AG04450 (cell line): ENCODE results near the gene MAFB. TPM values are rescaled to one million over a fixed set of nuclear protein-coding genes. Genes with fewer than 3 reads are reported as not detected.

Experiments
- CTCF ChIA-PET: fragments of 300-600, 350-600 bp; formaldehyde crosslinking; extraction: SDS; loops from one replicate; lab custom pipeline; 2022; ENCODE audit warnings: antibody characterized with exemption, inconsistent platforms; lab: Charles Lee
- POLR2A ChIA-PET: fragments of 350-600 bp; formaldehyde crosslinking; extraction: SDS; loops from one replicate; lab custom pipeline; 2021; ENCODE audit warnings: antibody characterized with exemption, inconsistent platforms; lab: Yijun Ruan, JAX
- DNase-seq: peaks from one replicate; pipeline ENCODE4 v3.0.0-alpha.2; 2011; ENCODE audit warnings: low read depth, low spot score
- H3K27ac ChIP-seq: one replicate; pipeline ENCODE4 v1.5.1; 2012; ENCODE audit warnings: low read depth, low read length, control low read depth
- H3K27me3 ChIP-seq: one replicate; pipeline ENCODE4 v1.6.0; 2012; ENCODE audit warnings: low read length; ENCODE audit not compliant: control insufficient read depth, insufficient read depth
- H3K4me3 ChIP-seq: 2 replicates; pipeline ENCODE4 v1.5.1; 2011; ENCODE audit warnings: mild to moderate bottlenecking, low read depth, low read length, control low read depth
- H3K9me3 ChIP-seq: 2 replicates; pipeline ENCODE4 v1.5.1; 2012; ENCODE audit warnings: low read length; ENCODE audit not compliant: control insufficient read depth, insufficient read depth
- polyA plus RNA-seq: library from polyadenylated mRNA; depleted of rRNA; stranded (reverse); fragments of >200 nt; gene quantifications from 2 replicates; pipeline ENCODE4 v1.2.3, GENCODE V29; 2011
- TF ChIP-seq, protein P1 (sequence below): IDR thresholded peaks from 2 replicates; pipeline ENCODE4 v1.5.1; 2011; ENCODE audit warnings: low read depth, low read length, control low read depth, inconsistent platforms

MAFB gene
- polyA plus RNA-seq, 1 experiment, result 0.10 TPM

DNA sequence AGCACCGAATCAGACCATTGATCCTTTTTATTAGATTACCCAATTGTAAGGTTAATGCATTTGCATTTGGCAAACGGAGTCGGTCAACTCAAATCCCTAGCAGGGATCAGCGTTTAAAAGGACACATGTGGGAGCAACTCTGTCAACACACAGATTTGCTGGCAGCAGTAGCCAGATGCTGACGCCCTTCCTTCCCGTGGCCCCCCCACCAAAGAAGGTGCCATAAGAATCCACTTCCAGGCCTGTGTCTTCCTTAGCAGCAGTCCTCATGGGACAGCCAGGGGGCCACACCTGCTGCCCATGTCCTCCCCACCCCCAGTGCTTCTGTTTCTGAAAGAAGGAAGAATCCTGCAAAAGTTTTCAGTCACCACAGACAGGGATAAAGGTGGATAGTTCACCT is 24.5 kb upstream of the MAFB start:
- H3K27me3 ChIP-seq, result no peaks in the 10 kb centered on the region
- H3K9me3 ChIP-seq, result no peaks in the 10 kb centered on the region
- POLR2A ChIA-PET, result no interaction called here
- H3K27ac ChIP-seq, result no peak overlapping the region
- DNase-seq, result no peak
- CTCF ChIA-PET, result no interaction called here
- no peak overlapping the region for H3K4me3 ChIP-seq
- TF ChIP-seq, protein P1, sequence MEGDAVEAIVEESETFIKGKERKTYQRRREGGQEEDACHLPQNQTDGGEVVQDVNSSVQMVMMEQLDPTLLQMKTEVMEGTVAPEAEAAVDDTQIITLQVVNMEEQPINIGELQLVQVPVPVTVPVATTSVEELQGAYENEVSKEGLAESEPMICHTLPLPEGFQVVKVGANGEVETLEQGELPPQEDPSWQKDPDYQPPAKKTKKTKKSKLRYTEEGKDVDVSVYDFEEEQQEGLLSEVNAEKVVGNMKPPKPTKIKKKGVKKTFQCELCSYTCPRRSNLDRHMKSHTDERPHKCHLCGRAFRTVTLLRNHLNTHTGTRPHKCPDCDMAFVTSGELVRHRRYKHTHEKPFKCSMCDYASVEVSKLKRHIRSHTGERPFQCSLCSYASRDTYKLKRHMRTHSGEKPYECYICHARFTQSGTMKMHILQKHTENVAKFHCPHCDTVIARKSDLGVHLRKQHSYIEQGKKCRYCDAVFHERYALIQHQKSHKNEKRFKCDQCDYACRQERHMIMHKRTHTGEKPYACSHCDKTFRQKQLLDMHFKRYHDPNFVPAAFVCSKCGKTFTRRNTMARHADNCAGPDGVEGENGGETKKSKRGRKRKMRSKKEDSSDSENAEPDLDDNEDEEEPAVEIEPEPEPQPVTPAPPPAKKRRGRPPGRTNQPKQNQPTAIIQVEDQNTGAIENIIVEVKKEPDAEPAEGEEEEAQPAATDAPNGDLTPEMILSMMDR, result no peak

DNA sequence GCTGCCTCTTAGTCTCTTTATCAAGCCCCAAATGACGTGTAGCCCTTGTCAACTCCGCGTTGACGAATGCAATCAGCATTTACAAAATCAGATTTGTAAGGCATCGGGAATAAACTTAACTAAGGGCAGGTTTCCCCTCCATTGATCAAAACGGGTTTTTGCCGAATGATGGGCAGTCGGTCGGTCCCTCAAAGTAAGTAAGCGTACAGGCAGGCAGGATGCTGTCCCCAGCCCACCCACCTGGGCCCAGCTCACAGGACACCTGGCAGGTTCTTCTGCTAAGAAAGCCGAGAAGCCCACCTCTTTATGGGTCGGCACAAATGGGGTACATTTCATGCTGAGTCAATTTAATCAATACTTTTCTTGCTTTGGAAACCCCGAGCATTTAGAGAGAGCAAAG is 22.0 kb upstream of the MAFB start:
- POLR2A ChIA-PET, result no interaction called here

DNA sequence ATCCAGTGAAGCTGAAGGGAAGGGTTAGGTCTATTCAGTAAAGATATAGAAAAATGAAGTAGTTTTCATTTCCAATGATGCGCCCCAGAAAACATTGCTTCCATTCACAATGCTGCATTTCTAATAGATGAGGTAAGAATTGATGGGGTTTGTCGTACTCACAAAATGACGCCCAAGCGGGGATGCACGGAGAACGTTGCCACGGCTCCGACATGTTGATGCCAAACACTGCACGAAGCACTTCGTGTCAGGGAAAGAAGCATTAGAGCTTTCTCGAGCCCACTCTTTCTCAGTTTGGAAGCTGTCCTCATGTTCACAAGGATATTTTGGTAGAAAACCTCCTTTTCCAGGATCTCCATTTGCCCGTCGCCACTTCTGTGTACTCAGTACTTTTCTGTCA is 21.6 kb upstream of the MAFB start:
- H3K27me3 ChIP-seq, result no peaks in the 10 kb centered on the region
- TF ChIP-seq, protein P1, result no peak
- CTCF ChIA-PET, result interaction anchor here (1.4 kb wide), 1 partner anchor 30 kb away, joined by 10 read pairs; no protein-coding TSS in a partner anchor
- no peak for DNase-seq
- H3K27ac ChIP-seq, result no peak overlapping the region
- no peaks in the 10 kb centered on the region for H3K9me3 ChIP-seq
- no peak overlapping the region for H3K4me3 ChIP-seq
- POLR2A ChIA-PET, result no interaction called here

More for the DNA sequence above, 22.0 kb upstream of the MAFB start:
- TF ChIP-seq, protein P1, result no peak
- CTCF ChIA-PET, result interaction anchor here (1.4 kb wide), 1 partner anchor 30 kb away, joined by 10 read pairs; no protein-coding TSS in a partner anchor
- no peak overlapping the region for H3K27ac ChIP-seq
- H3K4me3 ChIP-seq, result no peak overlapping the region
- DNase-seq, result no peak
- H3K27me3 ChIP-seq, result no peaks in the 10 kb centered on the region
- H3K9me3 ChIP-seq, result no peaks in the 10 kb centered on the region

DNA sequence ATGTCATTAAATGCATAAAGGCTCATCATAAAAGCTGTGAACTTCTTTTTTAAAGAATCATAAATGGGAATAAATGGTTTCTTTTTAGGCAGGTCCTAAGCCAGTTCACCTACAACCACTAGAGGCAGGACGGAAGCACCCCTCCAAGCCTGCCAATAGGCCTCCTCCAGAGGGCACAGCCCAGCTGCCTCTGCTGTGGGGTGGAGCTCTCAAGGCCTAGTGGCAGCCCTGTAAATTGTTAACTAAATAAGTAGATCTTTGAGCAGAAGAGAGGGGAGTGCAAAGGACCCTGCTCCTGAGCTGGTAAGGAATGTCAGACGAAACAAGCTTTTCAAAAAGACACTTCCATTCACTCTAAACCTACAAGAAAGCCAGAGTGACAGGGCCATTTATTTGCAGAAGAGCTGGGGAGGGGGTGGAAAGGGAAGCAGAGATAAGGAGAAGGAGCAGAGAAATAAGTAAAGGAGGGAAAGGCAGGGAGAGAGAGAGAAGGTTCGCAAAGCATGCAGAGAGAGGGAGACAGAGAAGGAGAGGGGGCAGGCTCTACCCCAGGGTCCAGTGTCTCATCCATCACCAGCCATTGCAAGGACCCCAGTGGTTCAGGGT is 18.0 kb upstream of the MAFB start:
- Histone ChIP-seq H3K27ac (no peak overlapping the region), H3K9me3 (no peaks in the 10 kb centered on the region), H3K27me3 (no peaks in the 10 kb centered on the region), H3K4me3 (no peak overlapping the region)
- ChIA-PET CTCF (interaction anchor here (1.5 to 2.4 kb wide), 3 partner anchors 17 to 256 kb away, joined by 4 to 8 read pairs (median 6); no protein-coding TSS in a partner anchor), POLR2A (no interaction called here)
- TF ChIP-seq, protein P1, result no peak
- no peak for DNase-seq

DNA sequence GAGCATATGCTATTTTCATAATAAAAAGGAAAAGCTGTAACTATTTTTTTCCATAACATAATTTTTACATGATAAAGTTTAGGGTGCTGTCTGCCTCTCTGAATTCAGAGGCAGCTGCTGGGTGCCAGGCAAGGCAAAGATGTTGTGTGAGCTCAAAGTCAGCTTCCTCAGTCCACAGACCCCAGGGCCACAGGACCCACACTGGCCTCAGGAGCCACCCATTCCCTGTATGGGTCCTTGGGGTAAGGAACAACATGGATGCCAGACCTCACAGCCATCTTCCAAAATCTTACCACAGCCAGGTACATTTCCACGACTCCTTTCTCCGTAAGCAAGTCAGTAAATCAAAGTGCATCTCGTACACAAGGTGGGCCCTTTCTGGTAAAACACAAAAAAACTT is 16.4 kb upstream of the MAFB start:
- Histone ChIP-seq H3K9me3 (no peaks in the 10 kb centered on the region), H3K4me3 (no peak overlapping the region), H3K27me3 (no peaks in the 10 kb centered on the region), H3K27ac (no peak overlapping the region)
- POLR2A ChIA-PET, result no interaction called here
- TF ChIP-seq, protein P1, result no peak
- DNase-seq, result no peak
- CTCF ChIA-PET, result interaction anchor here (2.4 kb wide), 1 partner anchor 16 kb away, joined by 9 read pairs; no protein-coding TSS in a partner anchor
